ENCODE data around the gene GNAS.
"Not testable (repeated sequence)": the region's sequence is repeated elsewhere in the genome, so short reads cannot be mapped to it uniquely, and the experiment has no call there.

DNA sequence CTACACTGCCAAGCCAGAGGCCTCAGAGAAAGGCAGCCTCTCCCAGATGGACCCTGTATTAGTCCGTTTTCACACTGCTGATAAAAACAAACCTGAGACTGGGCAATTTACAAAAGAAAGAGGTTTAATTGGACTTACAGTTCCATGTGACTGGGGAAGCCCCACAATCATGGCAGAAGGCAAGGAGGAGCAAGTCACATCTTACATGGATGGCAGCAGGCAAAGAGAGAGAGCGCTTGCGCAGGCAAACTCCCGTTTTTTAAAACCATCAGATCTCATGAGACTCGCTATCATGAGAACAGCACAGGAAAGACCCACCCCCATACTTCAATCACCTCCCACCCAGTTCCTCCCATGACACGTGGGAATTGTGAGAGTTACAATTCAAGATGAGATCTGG, 32.0 kb upstream of the GNAS start:
- not testable (repeated sequence) for TF ChIP-seq CTCF, POLR2A (IDR thresholded peaks at IDR 0.05)
